ENCODE measurements around the gene BUB1B.

DNA sequence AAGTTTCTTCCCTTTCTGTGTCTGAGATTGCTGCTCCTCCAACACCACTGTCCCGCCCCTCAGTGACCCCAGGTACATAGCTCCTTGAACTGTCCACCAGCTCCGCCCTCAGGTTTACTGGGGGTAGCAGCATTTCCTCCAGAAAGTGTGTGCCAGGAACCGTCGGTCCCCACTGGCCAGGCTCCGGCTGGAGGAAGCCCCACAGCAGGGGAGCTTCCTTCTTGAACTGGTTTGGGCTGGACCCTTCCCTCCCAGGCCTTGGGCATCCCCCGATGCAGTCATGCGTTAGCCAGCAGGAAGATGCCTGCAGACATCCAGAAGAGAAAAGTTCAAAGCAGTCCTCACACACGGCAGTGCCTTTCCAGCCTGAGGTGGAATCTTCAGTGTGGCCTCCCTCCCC is 97.7 kb downstream of the BUB1B start:
- TF ChIP-seq, protein P1, sequence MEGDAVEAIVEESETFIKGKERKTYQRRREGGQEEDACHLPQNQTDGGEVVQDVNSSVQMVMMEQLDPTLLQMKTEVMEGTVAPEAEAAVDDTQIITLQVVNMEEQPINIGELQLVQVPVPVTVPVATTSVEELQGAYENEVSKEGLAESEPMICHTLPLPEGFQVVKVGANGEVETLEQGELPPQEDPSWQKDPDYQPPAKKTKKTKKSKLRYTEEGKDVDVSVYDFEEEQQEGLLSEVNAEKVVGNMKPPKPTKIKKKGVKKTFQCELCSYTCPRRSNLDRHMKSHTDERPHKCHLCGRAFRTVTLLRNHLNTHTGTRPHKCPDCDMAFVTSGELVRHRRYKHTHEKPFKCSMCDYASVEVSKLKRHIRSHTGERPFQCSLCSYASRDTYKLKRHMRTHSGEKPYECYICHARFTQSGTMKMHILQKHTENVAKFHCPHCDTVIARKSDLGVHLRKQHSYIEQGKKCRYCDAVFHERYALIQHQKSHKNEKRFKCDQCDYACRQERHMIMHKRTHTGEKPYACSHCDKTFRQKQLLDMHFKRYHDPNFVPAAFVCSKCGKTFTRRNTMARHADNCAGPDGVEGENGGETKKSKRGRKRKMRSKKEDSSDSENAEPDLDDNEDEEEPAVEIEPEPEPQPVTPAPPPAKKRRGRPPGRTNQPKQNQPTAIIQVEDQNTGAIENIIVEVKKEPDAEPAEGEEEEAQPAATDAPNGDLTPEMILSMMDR (IDR thresholded peaks at IDR 0.05; ENCODE audit: poor library complexity, severe bottlenecking): no peak
- TF ChIP-seq TAF1 (IDR thresholded peaks at IDR 0.05; ENCODE audit: low read depth): no peak
- no peak for TF ChIP-seq RAD21 (conservative IDR thresholded peaks at IDR 0.05)
- TF ChIP-seq REST (IDR thresholded peaks at IDR 0.05; ENCODE audit: borderline replicate concordance): no peak
- TF ChIP-seq EP300 (conservative IDR thresholded peaks at IDR 0.05; ENCODE audit: poor library complexity, severe bottlenecking): no peak
- no peak for TF ChIP-seq SMC3 (conservative IDR thresholded peaks at IDR 0.05; ENCODE audit: poor library complexity)
- no peak for TF ChIP-seq POLR2AphosphoS5 (IDR thresholded peaks at IDR 0.05)
